ENCODE measurements around the gene PANX1. TPM values are rescaled to one million over a fixed set of nuclear protein-coding genes. Genes with fewer than 3 reads are reported as not detected.

PANX1 gene
- total and polyA plus RNA-seq, 2 donors (not counting 1 experiment from before 2014, with no cell fraction given) = 4.2 to 10.3 TPM

GRCh38 chr11:94112206-94112953 is 16.3 kb upstream of the PANX1 start:
- no peaks in the 10 kb centered on the region for H3K4me1 Mint-ChIP-seq
- Histone ChIP-seq H3K4me1 (ENCODE audit: control insufficient read depth in 2 of 2, insufficient read depth in 2 of 2, low read length in 2 of 2) (no peaks in the 10 kb centered on the region), H3K4me3 (ENCODE audit: control extremely low read depth in 1 of 5, extremely low read depth in 1 of 5, insufficient read depth in 1 of 5, low read depth in 2 of 5, low read length in 4 of 5) (no peak overlapping the region), H3K27me3 (replicated peaks in 1 of 4; ENCODE audit: control extremely low read depth in 1 of 4, control insufficient read depth in 3 of 4, insufficient read depth in 4 of 4, low read length in 3 of 4) (no peaks in the 10 kb centered on the region), H3K9me3 (ENCODE audit: control extremely low read depth in 1 of 3, control insufficient read depth in 2 of 3, insufficient read depth in 1 of 3, low read length in 2 of 3) (no peaks in the 10 kb centered on the region), H2AFZ (ENCODE audit: insufficient read depth, low read depth, low read length, poor library complexity, severe bottlenecking) (no peak overlapping the region), H3K36me3 (replicated peaks in 1 of 2; ENCODE audit: control extremely low read depth in 1 of 2, control insufficient read depth in 1 of 2, extremely low read depth in 1 of 2, insufficient read depth in 2 of 2, low read length in 1 of 2) (no peaks in the 10 kb centered on the region), H3K9ac (ENCODE audit: low read length) (no peak overlapping the region), H4K20me1 (ENCODE audit: control insufficient read depth, insufficient read depth, low read length, poor library complexity, severe bottlenecking) (no peaks in the 10 kb centered on the region), H3K27ac (ENCODE audit: low read length in 2 of 2) (no peak overlapping the region), H3K4me2 (replicated peaks; ENCODE audit: low read depth, low read length, poor library complexity, severe bottlenecking) (no peak overlapping the region), H3K79me2 (ENCODE audit: control insufficient read depth, insufficient read depth, low read length) (no peaks in the 10 kb centered on the region)
- ChIA-PET CTCF (no interaction called here), POLR2A (no interaction called here)
- H3K9me3 Mint-ChIP-seq (ENCODE audit: insufficient read depth) = no peaks in the 10 kb centered on the region
- ATAC-seq (ENCODE audit: low read depth) (no peak), DNase-seq (no peak)
- WGBS (ENCODE audit: insufficient coverage) = no CpG with 5 or more reads among the region's 1 CpG
- no peak overlapping the region for H3K4me3 Mint-ChIP-seq
- intact Hi-C loops (cut with micrococcal nuclease) = no loop called here
- TF ChIP-seq EZH2 (IDR thresholded peaks at IDR 0.05; ENCODE audit: borderline replicate concordance, insufficient read depth, low read depth, low read length, poor library complexity, severe bottlenecking) (no peak), CTCF (IDR thresholded peaks at IDR 0.05) (no peak)
- H3K27me3 Mint-ChIP-seq = peaks cover 20% of the 10 kb centered on the region
- no peak overlapping the region for H3K27ac Mint-ChIP-seq

GRCh38 chr11:94117197-94117574 is 11.5 kb upstream of the PANX1 start:
- CTCF ChIA-PET = no interaction called here
- no peak overlapping the region for H3K27ac Mint-ChIP-seq

More at GRCh38 chr11:94117197-94117574, 11.5 kb upstream of the PANX1 start:
- POLR2A ChIA-PET = no interaction called here
- H3K4me3 ChIP-seq (ENCODE audit: control extremely low read depth in 1 of 5, extremely low read depth in 1 of 5, insufficient read depth in 1 of 5, low read depth in 2 of 5, low read length in 4 of 5) = no peak overlapping the region
- no peaks in the 10 kb centered on the region for H3K79me2 ChIP-seq (ENCODE audit: control insufficient read depth, insufficient read depth, low read length)
- H3K4me2 ChIP-seq (replicated peaks; ENCODE audit: low read depth, low read length, poor library complexity, severe bottlenecking) = no peak overlapping the region
- ATAC-seq (ENCODE audit: low read depth) (no peak), DNase-seq (no peak)
- H3K9me3 Mint-ChIP-seq (ENCODE audit: insufficient read depth) = no peaks in the 10 kb centered on the region
- WGBS (ENCODE audit: insufficient coverage) = no CpG with 5 or more reads among the region's 1 CpG
- H3K4me1 ChIP-seq (ENCODE audit: control insufficient read depth in 2 of 2, insufficient read depth in 2 of 2, low read length in 2 of 2) = no peaks in the 10 kb centered on the region
- H3K4me1 Mint-ChIP-seq = no peaks in the 10 kb centered on the region
- peaks cover 0 to 3% (median 1%) of the 10 kb centered on the region in 3 donors for H3K9me3 ChIP-seq (ENCODE audit: control extremely low read depth in 1 of 3, control insufficient read depth in 2 of 3, insufficient read depth in 1 of 3, low read length in 2 of 3)
- no peaks in the 10 kb centered on the region for H3K36me3 ChIP-seq (replicated peaks in 1 of 2; ENCODE audit: control extremely low read depth in 1 of 2, control insufficient read depth in 1 of 2, extremely low read depth in 1 of 2, insufficient read depth in 2 of 2, low read length in 1 of 2)
- H3K9ac ChIP-seq (ENCODE audit: low read length) = no peak overlapping the region
- H2AFZ ChIP-seq (ENCODE audit: insufficient read depth, low read depth, low read length, poor library complexity, severe bottlenecking) = no peak overlapping the region
- TF ChIP-seq CTCF (IDR thresholded peaks at IDR 0.05) (no peak), EZH2 (IDR thresholded peaks at IDR 0.05; ENCODE audit: borderline replicate concordance, insufficient read depth, low read depth, low read length, poor library complexity, severe bottlenecking) (no peak)
- intact Hi-C loops (cut with micrococcal nuclease) = no loop called here
- H3K27ac ChIP-seq (ENCODE audit: low read length in 2 of 2) = no peak overlapping the region
- H4K20me1 ChIP-seq (ENCODE audit: control insufficient read depth, insufficient read depth, low read length, poor library complexity, severe bottlenecking) = no peaks in the 10 kb centered on the region
- no peak overlapping the region for H3K4me3 Mint-ChIP-seq
- H3K27me3 ChIP-seq (replicated peaks in 1 of 4; ENCODE audit: control extremely low read depth in 1 of 4, control insufficient read depth in 3 of 4, insufficient read depth in 4 of 4, low read length in 3 of 4) = no peaks in the 10 kb centered on the region
- H3K27me3 Mint-ChIP-seq = peaks cover 11% of the 10 kb centered on the region

Data from B cell (primary cell).